NOMO-1 (cell line): ENCODE results near the gene NSG2.

ENCODE experiments used
- DNase-seq, 2 experiments: peaks; one replicate each; lab custom pipeline; 2025; ENCODE audit not compliant: unreplicated experiment in 2 of 2; lab: John Stamatoyannopoulos, UW

The NSG2 gene

GRCh38 chr5:174147551-174147950 is 102.0 kb downstream of the NSG2 start:
- no peak for DNase-seq

GRCh38 chr5:174148721-174149120 is 103.2 kb downstream of the NSG2 start:
- DNase-seq: no peak

GRCh38 chr5:174149426-174149825 is 103.9 kb downstream of the NSG2 start:
- no peak for DNase-seq

- DNase-seq: no peak
These were observed 104.5 kb downstream of the NSG2 start for GRCh38 chr5:174149989-174150388.

GRCh38 chr5:174151599-174152181 is 106.2 kb downstream of the NSG2 start:
- no peak for DNase-seq

GRCh38 chr5:174154559-174154958 is 109.1 kb downstream of the NSG2 start:
- no peak for DNase-seq

- no peak for DNase-seq
These were observed 109.8 kb downstream of the NSG2 start for GRCh38 chr5:174155281-174155680.

- no peak for DNase-seq
These were observed 110.2 kb downstream of the NSG2 start for GRCh38 chr5:174155706-174156105.

- no peak for DNase-seq
These were observed 111.5 kb downstream of the NSG2 start for GRCh38 chr5:174157048-174157447.
